OCI-LY1 (cell line): ENCODE data around the gene TMEM156.

Experiments used
- H2AFZ ChIP-seq: fragments of 200-600 bp; sonication (generic), shearing (Covaris generic); 2 replicates; pipeline ENCODE4 v1.6.0; 2014; ENCODE audit warnings: antibody characterized with exemption, mild to moderate bottlenecking, low read length
- H3F3A ChIP-seq: fragments of 200-600 bp; sonication (generic), shearing (Covaris generic); 2 replicates; pipeline ENCODE4 v1.6.0; 2014; ENCODE audit warnings: mild to moderate bottlenecking, antibody characterized with exemption, low read length, moderate library complexity; ENCODE audit not compliant: insufficient read depth
- H3K27ac ChIP-seq: fragments of 200-600 bp; sonication (generic); 2 replicates; pipeline ENCODE4 v1.5.1; 2014; ENCODE audit warnings: low read length, mixed run types, mild to moderate bottlenecking, low read depth; ENCODE audit not compliant: poor library complexity, severe bottlenecking
- H3K27me3 ChIP-seq: fragments of 200-600 bp; sonication (generic); 2 replicates; pipeline ENCODE4 v1.6.0; 2014; ENCODE audit warnings: antibody characterized with exemption, mild to moderate bottlenecking, low read length, moderate library complexity; ENCODE audit not compliant: insufficient read depth
- H3K36me3 ChIP-seq: fragments of 200-600 bp; sonication (generic); 2 replicates; pipeline ENCODE4 v1.6.1; 2014; ENCODE audit warnings: mild to moderate bottlenecking, antibody characterized with exemption, low read length, moderate library complexity, mixed read lengths; ENCODE audit not compliant: insufficient read depth
- H3K4me1 ChIP-seq: fragments of 200-600 bp; sonication (generic); 2 replicates; pipeline ENCODE4 v1.5.1; 2014; ENCODE audit warnings: mild to moderate bottlenecking, low read length, moderate library complexity; ENCODE audit not compliant: insufficient read depth, severe bottlenecking
- H3K4me2 ChIP-seq: fragments of 200-600 bp; sonication (generic), shearing (Covaris generic); 2 replicates; pipeline ENCODE4 v1.6.1; 2014; ENCODE audit warnings: low read length
- H3K4me3 ChIP-seq: fragments of 200-600 bp; sonication (generic); 2 replicates; pipeline ENCODE4 v1.5.1; 2014; ENCODE audit warnings: low read length, low read depth, mild to moderate bottlenecking, mixed read lengths; ENCODE audit not compliant: poor library complexity, severe bottlenecking
- H3K79me2 ChIP-seq: fragments of 200-600 bp; shearing (Covaris generic); 2 replicates; pipeline ENCODE4 v1.6.1; 2016; ENCODE audit warnings: mixed run types, low read length, mixed read lengths; ENCODE audit not compliant: insufficient read depth
- H3K9ac ChIP-seq: fragments of 200-600 bp; sonication (generic), shearing (Covaris generic); 2 replicates; pipeline ENCODE4 v1.6.1; 2014; ENCODE audit warnings: mild to moderate bottlenecking, low read length, mixed read lengths
- H3K9me2 ChIP-seq: fragments of 200-600 bp; sonication (generic), shearing (Covaris generic); 2 replicates; pipeline ENCODE4 v1.6.1; 2014; ENCODE audit warnings: low read depth, mild to moderate bottlenecking, low read length, mixed read lengths
- H3K9me3 ChIP-seq: fragments of 200-600 bp; shearing (Covaris generic); 2 replicates; pipeline ENCODE4 v1.6.1; 2014; ENCODE audit warnings: low read length, mixed read lengths
- H4K20me1 ChIP-seq: fragments of 200-600 bp; sonication (generic), shearing (Covaris generic); 2 replicates; pipeline ENCODE4 v1.6.0; 2016; ENCODE audit warnings: mild to moderate bottlenecking, low read length; ENCODE audit not compliant: insufficient read depth
- EZH2 ChIP-seq: fragments of 200-600 bp; sonication (generic), shearing (Covaris generic); IDR thresholded peaks from 2 replicates; pipeline ENCODE4 v1.8.0; 2017; ENCODE audit warnings: borderline replicate concordance, mixed run types, mild to moderate bottlenecking, antibody characterized with exemption, low read length, moderate library complexity, mixed read lengths
- TF ChIP-seq, protein P1 (sequence below): fragments of 200-600 bp; sonication (generic), shearing (Covaris generic); IDR thresholded peaks from 2 replicates; pipeline ENCODE4 v1.5.1; 2017; ENCODE audit warnings: mild to moderate bottlenecking, antibody characterized with exemption, low read length, moderate library complexity, mixed read lengths

Gene TMEM156

DNA sequence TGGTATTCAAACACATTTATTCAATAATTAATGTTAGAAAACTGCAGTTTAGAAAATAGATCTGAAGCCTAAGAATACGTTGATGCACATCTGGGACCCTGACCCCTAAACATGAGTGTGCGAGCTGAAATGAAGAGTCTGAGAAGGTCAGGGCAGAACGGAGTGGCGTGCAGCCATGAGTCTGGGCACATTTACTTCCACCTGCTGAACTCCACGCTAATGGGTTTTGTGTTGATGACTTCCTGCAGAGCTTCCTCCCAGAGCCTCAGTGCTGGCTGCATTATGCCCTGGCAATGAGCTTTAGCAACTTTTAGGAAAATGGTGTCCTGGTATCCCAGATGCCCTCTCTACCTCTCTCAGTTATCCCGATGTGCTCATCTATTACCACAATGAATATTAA lies 111.5 kb downstream of the TMEM156 start:
- no peaks in the 10 kb centered on the region for H3F3A ChIP-seq
- H3K4me1 ChIP-seq: no peaks in the 10 kb centered on the region
- no peaks in the 10 kb centered on the region for H3K9me2 ChIP-seq
- no peak overlapping the region for H2AFZ ChIP-seq
- H3K4me3 ChIP-seq: no peak overlapping the region
- no peak overlapping the region for H3K9ac ChIP-seq
- H3K9me3 ChIP-seq: no peaks in the 10 kb centered on the region
- H4K20me1 ChIP-seq: no peaks in the 10 kb centered on the region
- no peaks in the 10 kb centered on the region for H3K79me2 ChIP-seq
- H3K27me3 ChIP-seq: no peaks in the 10 kb centered on the region
- no peaks in the 10 kb centered on the region; the same call in 1 of the 2 replicates for H3K36me3 ChIP-seq
- H3K27ac ChIP-seq: no peak overlapping the region
- no peak overlapping the region for H3K4me2 ChIP-seq
- TF ChIP-seq, protein P1, sequence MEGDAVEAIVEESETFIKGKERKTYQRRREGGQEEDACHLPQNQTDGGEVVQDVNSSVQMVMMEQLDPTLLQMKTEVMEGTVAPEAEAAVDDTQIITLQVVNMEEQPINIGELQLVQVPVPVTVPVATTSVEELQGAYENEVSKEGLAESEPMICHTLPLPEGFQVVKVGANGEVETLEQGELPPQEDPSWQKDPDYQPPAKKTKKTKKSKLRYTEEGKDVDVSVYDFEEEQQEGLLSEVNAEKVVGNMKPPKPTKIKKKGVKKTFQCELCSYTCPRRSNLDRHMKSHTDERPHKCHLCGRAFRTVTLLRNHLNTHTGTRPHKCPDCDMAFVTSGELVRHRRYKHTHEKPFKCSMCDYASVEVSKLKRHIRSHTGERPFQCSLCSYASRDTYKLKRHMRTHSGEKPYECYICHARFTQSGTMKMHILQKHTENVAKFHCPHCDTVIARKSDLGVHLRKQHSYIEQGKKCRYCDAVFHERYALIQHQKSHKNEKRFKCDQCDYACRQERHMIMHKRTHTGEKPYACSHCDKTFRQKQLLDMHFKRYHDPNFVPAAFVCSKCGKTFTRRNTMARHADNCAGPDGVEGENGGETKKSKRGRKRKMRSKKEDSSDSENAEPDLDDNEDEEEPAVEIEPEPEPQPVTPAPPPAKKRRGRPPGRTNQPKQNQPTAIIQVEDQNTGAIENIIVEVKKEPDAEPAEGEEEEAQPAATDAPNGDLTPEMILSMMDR: no peak
- no peak for TF ChIP-seq EZH2

DNA sequence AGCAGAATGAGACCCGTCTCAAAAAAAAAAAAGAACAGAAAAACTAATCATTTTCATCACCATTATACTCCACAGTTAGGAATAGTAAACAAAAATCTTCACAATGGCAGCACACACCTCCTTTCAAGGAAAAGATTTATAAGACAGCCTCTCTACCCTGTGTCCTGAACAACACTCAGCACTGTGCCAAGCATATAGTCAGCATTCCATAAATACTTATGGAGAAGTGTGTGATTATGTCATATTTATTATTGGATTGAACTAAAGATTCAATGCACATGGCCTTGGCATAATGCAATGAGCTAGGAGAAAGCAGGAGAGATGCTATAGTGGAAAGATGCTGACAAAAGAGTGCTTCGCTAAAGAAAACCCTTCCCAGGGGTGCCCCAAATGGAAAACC lies 112.0 kb downstream of the TMEM156 start:
- Histone ChIP-seq H3K9me2 (no peaks in the 10 kb centered on the region), H3K79me2 (no peaks in the 10 kb centered on the region), H3K36me3 (no peaks in the 10 kb centered on the region; the same call in 1 of the 2 replicates), H3K4me2 (no peak overlapping the region), H3K9ac (no peak overlapping the region), H3K27me3 (no peaks in the 10 kb centered on the region), H2AFZ (no peak overlapping the region), H3F3A (no peaks in the 10 kb centered on the region), H4K20me1 (no peaks in the 10 kb centered on the region), H3K4me1 (peaks cover 5% of the 10 kb centered on the region), H3K4me3 (no peak overlapping the region), H3K9me3 (no peaks in the 10 kb centered on the region), H3K27ac (no peak overlapping the region)
- no peak for TF ChIP-seq EZH2
- TF ChIP-seq, protein P1: no peak

DNA sequence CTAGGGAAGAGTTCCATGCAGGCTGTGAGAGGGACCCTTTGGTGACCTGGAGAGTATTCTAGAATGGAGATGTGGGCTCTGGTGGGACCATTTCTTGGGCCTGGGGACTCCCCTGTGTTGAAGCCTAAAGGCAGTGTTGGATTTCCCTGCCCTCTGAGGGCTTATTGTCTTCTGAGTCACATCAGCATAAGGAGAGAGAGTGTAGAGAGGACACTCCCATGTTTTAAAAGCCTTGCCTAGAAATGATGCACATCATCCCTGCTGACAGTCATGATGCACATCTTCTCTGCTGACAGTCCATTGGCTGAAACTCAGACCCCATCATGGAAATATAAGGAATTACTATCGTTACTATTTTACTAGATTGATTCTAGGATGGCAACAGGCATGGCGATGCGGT lies 112.7 kb downstream of the TMEM156 start:
- no peaks in the 10 kb centered on the region for H4K20me1 ChIP-seq
- no peak overlapping the region for H3K9ac ChIP-seq
- H3K4me1 ChIP-seq: peaks cover 12% of the 10 kb centered on the region
- H3K27me3 ChIP-seq: no peaks in the 10 kb centered on the region
- no peak overlapping the region for H3K27ac ChIP-seq
- no peaks in the 10 kb centered on the region; the same call in 1 of the 2 replicates for H3K36me3 ChIP-seq
- H3K4me2 ChIP-seq: no peak overlapping the region
- H2AFZ ChIP-seq: no peak overlapping the region
- H3K9me3 ChIP-seq: no peaks in the 10 kb centered on the region
- H3F3A ChIP-seq: no peaks in the 10 kb centered on the region
- no peak overlapping the region for H3K4me3 ChIP-seq
- no peaks in the 10 kb centered on the region for H3K9me2 ChIP-seq
- TF ChIP-seq, protein P1: no peak
- TF ChIP-seq EZH2: no peak
- no peaks in the 10 kb centered on the region for H3K79me2 ChIP-seq
